Measurements from ENCODE around the gene SACM1L.

The SACM1L gene

GRCh38 chr3:45792516-45793172 is 103.4 kb downstream of the SACM1L start:
- no peak for DNase-seq

GRCh38 chr3:45793482-45794176 is 104.4 kb downstream of the SACM1L start:
- DNase-seq: peak; percentile 80

- no peak for DNase-seq
Measured at GRCh38 chr3:45794177-45794560, 105.0 kb downstream of the SACM1L start.

GRCh38 chr3:45794660-45795059 is 105.5 kb downstream of the SACM1L start:
- DNase-seq: no peak

All from NCI-H1048 (cell line).